Subcutaneous adipose tissue (tissue), 4 donors: ENCODE results near the gene PLA2G3. TPM values are rescaled to one million over a fixed set of nuclear protein-coding genes. Genes with fewer than 3 reads are reported as not detected.

Experiments
- CTCF ChIP-seq: fragments of 450-650 bp; IDR thresholded peaks from one replicate; pipeline ENCODE4 v1.5.1; 2016; ENCODE audit warnings: low read depth, mild to moderate bottlenecking, control low read depth, antibody characterized with exemption, moderate library complexity
- total RNA-seq, 4 donors: library from RNA; depleted of rRNA; stranded (reverse); fragments of >200 nt; gene quantifications; one replicate each; pipeline ENCODE4 v1.1.0, GENCODE V29; 2016

Gene PLA2G3
- total RNA-seq, 4 donors from 2014 or later = not detected

- TF ChIP-seq CTCF = no peak
Measured at GRCh38 chr22:31119026-31119717, 21.1 kb downstream of the PLA2G3 start.

- no peak for TF ChIP-seq CTCF
Measured at GRCh38 chr22:31118046-31118820, 22.1 kb downstream of the PLA2G3 start.

- no peak for TF ChIP-seq CTCF
Measured at GRCh38 chr22:31107894-31108218, 32.5 kb downstream of the PLA2G3 start.

GRCh38 chr22:31107178-31107893 lies 33.0 kb downstream of the PLA2G3 start, which contains the start of gene SELENOM:
SELENOM (minus strand) TSS chr22:31107568; CDS start chr22:31107505, 63 bp downstream.
- TF ChIP-seq CTCF = no peak

GRCh38 chr22:31106731-31107177 lies 33.6 kb downstream of the PLA2G3 start:
- no peak for TF ChIP-seq CTCF

- TF ChIP-seq CTCF = no peak
Measured at GRCh38 chr22:31106001-31106571, 34.2 kb downstream of the PLA2G3 start.
